GM21423 (cell line): ENCODE results near the gene NPHS1.
"Not testable (repeated sequence)": the region's sequence is repeated elsewhere in the genome, so short reads cannot be mapped to it uniquely, and the experiment has no call there.

Source experiments
- ATAC-seq: cut with Tn5 transposase; IDR thresholded peaks from one replicate; pipeline ENCODE4 v1.9.1; 2021; ENCODE audit warnings: mild to moderate bottlenecking, moderate library complexity; ENCODE audit not compliant: unreplicated experiment

Gene NPHS1

DNA sequence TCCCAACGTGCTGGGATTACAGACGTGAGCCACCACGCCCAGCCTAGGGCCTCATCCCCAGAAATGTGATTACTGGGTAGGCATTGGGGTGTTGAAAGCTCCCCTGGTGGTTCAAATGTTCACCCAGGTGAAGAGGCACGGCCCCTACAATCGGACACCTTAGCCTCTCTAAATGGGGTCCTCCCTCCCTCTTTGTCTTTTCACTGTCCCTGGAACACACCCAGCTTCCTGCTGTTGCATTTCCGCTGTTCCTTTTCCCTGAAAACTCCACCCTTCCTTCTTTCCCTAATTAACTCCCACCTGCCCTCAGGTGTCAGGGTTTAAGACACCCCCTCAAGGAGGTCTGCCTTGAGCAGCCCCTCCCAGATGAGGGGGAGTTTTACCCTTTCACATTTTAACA, 36.0 kb downstream of the NPHS1 start:
- ATAC-seq, result no peak

DNA sequence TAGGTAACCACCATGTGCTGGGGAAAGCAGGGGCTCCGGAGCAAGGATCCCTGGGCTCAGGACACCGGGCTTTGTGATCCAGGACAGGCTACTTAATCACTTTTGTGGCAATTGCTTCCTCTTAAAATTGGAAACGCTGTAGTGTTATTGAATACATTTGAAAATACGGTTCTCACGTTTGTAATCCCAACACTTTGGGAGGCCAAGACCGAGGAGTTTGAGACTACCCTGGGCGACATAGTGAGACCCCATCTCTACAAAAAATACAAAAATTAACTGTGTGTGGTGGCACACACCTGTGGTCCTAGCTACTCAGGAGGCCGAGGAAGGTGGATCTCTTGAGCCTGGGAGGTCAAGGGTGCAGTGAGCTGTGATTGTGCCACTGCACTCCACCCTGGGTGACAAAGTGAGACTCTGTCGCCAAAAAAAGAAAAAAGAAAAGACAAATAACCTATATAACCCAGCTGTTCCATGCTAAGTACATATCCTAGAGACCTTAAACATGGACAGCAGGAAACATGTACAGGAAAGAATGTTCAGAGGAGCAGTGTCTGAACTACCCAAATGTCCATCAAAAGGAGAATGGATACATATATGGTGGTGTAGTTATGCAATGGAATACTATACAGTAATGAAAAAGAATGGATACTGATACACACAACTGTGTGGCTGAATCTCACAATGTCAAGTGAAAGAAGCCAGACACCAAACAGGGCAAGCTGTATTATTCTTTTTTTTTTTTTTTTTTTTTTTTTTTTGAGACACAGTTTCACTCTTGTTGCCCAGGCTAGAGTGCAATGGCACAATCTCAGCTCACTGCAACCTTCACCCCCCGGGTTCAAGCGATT, 39.0 kb downstream of the NPHS1 start:
- no peak for ATAC-seq

DNA sequence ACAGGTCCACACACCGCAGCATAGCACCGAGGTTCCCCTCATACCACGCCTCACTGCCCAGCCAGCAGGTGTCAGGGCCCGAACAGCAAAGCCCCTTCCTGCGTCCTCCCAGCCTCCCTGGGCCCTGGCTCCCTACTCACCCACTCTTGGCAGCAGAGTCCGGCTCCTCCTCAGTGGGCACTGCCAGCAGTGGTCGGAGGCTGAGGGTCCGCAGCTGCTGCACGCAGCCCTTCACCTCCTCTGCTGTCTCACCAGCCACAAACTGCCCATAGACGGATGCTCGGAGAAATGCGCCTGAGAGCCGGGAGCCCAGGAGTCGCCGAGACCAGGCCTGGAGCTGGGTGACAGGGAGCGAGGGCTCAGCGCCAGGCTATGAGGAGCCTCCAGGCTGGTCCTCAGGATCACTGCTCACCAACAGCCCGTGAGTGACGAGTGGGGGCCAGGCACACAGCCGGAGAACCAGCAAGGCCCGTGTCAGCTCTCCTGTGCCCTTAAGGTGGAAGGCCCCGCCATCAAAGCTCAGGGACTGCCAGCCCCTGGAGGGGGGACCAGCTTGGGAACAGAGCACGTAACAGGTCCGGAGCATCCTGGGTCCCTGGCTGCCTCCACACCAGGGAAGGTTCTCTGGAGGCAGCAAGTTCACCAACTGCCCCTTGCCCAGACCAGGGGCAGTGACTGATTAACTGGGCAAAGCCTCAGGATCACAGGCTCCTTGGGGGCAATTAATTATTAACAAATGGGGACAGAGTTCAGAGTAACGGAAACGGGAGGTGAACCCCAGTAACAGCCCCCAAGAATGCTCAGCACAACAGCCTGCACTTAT, 39.9 kb downstream of the NPHS1 start, which contains the start of gene PRODH2:
Gene PRODH2, minus strand, starts transcription at position 626 of the 823 bp plus-strand sequence. Its CDS starts 40 bp downstream, at position 586.
- no peak for ATAC-seq

DNA sequence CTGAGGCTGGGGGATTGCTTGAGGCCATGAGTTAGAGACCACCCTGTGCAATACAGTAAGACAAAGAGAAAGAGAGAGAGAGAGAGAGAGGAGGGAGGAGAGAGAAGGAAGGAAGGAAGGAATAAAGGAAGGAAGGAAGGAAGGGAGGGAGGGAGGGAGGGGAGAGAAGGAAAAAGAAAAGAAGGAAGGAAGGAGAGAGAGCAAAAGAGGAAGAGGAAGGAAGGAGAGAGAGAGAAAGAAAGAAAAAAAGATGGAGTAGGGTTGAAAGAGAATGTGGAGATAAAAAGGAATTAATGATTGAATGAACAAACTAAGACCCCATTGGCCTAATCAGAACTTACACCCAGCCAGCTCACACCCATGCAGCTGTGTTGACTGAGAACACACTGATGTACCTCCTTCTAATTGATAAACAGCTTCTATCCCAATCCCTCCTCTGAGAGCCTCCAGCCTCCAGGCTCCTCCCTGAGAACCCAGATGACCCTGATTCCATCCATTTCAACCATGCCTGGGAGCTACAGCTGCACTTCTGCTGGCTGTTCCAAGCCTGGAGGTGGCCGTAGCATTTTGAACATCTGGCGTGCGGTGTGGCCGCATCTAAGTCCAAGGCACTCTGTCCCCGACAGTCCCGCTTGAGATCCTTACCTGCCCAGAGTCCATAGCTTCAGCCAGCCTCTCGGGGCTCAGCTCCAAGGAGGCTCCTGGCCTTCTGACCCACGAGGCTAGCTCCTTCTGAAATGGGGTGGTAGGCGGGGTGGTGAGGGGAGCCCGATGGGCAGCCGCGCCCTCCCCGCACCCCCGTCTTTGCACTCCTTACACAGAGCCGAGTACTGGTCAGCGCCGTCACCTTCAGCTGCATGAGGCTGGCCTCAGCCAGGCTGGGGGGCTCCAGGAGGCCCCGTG, 40.7 kb downstream of the NPHS1 start:
- ATAC-seq, result no peak

DNA sequence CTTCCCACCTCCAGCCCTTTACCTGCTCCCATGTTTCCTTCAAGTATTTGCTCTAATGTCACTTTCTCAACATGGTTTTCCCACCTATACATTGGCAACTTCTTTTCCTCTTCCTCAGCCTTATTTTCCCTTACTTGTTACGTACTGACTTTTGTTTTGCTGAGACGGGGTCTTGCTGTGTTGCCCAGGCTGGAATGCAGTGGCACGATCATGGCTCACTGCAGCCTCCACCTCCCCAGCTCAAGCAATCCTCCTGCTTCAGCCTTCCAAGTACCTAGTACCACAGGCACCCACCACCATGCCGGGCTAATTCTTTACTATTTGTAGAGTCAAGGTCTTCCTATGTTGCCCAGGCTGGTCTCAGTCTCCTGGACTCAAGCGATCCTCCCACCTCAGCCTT, 44.7 kb downstream of the NPHS1 start:
- ATAC-seq, result no peak

DNA sequence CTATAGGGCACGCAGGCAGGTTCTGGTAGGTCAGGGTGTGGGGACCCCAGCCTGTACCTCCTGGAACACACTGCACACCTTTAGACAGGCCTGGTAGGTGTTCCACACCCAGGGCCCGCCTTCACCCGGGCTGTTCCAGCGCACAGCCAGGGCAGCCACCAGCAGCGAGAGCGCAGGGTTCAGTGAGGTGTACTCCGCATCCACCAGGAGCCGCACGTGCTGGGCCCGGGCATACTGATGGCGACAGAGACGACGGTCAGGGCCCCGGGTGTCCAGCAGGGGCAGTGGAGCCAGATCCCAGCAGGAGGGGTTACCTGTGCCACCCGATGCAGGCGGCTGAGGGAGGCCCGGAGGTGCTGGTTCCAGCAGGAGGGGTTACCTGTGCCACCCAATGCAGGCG, 45.7 kb downstream of the NPHS1 start:
- no peak for ATAC-seq

DNA sequence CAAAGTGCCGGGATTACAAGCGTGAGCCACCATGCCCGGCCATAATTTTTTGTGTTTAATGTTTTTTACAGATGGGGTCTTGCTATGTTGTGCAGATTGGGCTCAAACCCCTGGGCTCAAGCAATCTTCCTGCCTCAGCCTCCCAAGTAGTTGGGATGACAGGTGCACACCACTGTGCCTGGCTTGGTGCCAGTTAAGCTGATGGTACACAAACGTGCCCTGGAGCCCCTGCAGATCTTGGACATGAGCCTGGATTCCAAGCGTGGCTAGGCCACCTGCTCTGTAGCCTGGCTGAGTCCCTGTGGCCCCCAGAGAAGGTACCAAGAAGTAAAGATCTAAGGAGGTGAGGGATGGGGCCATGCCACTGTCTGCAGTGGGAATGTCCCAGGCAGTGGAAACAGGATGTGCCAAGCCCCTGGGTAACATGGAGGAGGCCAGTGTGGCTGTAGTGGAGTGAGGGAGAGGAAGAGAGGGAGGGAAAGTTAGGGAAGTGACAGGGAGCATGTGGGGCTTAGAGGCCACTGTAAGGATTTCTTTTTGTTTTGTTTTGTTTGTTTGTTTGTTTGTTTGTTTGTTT, 46.7 kb downstream of the NPHS1 start:
- no peak for ATAC-seq

DNA sequence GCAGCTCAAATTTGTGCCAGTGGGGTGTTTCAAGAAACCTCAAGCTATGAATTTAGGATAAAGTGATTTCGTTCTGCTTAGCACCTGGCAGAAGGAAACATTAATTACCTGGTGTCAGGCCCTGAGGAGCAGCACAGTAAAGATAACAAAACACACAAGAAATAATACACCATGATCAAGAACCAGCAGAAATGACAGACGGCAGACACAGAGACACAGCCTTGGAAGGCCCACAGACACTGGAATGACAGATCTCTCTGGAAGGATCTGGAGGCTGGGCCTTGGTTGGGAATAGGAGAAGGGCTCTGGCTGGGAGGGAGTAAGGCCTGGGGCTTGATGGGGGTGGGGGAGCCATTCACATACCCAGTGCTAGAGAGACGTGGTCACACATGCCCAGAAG, 50.5 kb downstream of the NPHS1 start:
- ATAC-seq, result no peak

DNA sequence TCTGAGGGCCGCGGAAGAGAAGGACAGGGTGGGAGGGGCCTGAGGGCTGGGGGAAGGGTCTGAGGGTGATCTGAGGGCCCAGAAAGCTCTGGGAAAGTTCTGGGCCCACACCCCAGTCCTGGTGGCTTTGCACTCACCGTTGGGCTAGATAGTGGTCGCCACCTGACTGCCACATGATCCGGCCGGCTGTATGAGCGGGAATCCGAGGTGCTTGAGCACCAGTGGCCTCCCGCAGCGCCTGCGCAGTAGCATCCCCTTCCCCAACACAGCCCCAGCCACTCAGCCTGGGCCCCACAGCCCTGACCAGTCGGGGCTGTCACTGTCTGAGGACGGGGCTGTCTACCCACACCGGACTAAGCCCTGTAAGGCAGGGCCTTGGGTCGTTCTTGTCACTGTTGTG, 54.6 kb downstream of the NPHS1 start:
- no peak for ATAC-seq

DNA sequence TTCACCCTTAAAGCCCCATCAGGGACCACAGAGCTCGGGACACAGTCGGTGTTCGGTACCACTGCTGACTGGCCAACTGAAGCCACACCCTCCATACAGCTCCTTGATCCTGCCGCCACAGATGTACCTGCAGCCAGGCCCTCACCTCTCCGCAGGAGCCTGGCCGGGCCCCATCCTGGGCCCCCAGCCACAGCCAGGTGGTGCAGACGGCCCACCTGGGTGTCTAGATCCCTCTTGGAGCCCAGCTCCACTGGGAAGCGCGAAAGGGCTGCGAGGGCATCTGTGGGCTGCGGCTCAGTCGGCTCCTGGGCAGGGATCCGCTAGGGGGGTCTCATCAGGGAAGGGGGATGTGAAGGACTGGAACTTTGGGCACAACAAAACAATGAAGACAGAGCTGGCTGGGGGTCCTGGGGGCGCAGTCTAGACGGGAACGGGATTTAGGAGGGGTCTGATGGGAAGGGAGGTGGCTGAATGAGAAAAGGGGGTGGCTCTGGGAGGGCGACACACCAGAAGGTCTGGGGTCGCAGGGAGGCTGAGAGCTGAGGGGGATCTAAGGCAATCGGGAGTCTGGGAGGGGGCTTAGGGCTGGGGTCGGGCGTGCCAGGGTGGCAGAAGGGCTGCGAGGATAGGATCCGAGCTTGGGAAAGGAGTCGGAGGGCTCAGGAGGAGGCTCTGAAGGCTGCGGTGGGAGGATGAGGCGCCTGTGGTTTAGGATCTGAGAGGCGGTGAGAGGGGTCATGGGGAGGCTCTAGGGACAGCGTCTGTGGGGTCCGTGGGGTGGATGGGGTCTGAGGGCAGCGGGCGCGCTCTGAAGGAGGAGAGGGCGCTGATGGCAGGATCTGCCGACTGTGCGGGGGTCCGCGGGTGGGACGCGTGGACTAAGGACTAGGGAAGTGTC, 55.4 kb downstream of the NPHS1 start:
- no peak for ATAC-seq

DNA sequence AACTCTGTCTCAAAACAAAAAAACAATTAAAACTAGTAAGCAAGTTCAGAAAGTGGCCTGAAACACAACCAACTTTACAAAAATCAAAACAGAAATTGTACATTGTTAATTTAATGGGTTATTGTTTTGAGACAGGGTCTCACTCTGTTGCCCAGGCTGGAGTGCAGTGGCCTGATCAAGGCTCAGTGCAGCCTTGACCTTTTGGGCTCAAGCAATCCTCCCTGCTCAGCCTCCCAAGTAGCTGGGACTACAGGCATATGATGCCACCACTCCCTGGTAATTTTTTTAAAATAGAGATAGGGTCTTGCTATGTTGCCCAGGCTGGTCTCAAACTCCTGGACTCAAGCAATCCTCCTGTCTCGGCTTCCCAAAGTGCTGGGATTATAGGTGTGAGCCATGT, 56.7 kb downstream of the NPHS1 start:
- ATAC-seq, result not testable (repeated sequence)

DNA sequence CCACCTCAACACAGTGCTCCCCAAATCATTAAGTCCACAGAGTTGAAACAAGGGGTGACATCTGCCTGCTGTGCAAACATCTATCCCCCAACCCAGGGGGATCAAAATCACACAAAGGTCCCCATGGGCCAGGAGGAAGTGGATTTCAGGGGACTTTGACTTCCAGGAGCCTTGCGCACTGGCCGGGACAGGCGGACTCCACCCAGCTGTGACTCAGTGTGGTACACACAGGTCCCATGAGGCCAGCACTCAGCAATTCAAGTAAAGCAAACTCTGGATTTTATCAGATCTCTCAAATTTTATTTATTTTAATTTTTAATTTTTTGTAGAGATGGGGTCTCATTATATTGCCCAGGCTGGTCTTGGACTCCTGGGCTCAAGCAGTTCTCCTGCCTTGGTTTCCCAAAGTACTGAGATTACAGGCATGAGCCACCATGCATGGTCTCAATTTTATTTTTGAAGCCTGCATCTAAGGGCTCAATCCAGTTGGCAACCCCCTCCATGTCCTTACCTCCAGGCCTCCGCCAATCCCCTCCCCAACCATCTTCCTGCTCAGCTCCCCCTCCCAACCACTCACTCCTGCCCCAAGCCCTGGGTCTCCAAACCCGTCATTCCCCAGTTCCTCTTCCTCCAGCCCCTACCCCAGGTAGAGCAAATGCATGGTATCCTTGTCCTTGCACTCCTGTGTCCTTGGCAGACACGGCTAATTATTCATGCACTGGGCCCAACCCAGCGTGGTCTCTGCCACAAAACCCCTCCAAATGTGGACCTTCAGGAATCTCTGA, 58.7 kb downstream of the NPHS1 start:
- no peak for ATAC-seq

DNA sequence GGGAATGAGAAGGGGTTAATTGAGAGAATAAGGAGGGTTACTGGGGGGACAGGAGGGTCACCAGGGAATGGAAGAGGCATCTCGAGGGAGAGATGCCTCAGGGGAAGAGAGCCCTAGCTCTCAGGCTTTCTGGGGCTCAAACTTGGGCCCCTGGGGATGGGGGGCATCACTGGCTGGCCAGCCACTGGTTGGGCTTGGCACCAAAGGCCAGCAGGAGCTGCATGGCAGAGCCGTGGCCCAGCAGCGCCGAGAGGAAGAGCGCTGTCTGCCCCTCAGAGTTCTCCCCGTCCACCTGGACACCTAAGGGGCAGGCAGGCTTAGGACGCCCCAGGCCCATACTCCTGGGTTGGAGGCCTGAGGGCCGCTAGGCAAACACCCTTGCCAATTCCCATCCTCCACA, 59.4 kb downstream of the NPHS1 start:
- ATAC-seq, result no peak

DNA sequence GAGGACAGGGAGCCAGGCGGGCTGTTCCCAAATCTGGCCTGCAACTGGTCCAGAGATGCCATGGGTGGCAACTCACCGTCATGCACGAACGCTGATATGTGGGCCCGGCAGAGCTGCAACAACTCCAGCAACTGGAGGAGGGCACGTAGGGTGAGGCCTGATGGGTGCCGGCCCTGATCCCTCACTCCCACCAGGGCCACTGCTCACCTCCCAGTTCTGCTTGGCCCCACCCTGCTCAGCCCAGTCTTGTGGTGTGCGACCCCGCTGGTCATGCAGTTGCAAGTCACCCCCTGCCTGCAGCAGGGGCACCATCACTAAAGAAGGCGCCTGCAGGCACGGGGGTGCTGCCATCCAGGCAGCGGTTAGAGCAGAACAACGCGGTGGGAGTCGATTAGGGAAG, 60.0 kb downstream of the NPHS1 start:
- no peak for ATAC-seq

DNA sequence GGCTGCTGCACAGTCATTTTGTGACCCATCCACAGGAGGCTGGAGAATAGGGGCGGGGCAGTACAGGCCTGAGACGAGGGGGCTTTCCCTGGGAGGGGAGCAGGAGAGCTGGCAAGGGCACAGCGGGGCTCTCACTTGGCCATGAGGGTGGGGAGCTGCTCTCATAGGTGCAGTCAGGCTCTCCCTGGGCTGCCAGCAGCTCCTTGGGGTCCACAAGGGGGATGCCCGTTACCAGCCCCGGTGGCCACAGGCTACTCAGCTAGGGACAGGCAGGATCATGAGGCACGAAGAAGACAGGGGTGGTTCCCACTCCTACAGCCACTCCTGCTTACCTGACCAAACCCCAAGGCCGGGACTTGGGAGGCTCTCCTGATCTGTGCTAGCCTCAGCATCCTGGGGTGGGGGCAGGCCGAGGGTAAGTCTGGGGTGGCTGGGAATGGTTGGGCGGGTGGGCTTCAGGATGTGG, 60.5 kb downstream of the NPHS1 start:
- ATAC-seq, result no peak

DNA sequence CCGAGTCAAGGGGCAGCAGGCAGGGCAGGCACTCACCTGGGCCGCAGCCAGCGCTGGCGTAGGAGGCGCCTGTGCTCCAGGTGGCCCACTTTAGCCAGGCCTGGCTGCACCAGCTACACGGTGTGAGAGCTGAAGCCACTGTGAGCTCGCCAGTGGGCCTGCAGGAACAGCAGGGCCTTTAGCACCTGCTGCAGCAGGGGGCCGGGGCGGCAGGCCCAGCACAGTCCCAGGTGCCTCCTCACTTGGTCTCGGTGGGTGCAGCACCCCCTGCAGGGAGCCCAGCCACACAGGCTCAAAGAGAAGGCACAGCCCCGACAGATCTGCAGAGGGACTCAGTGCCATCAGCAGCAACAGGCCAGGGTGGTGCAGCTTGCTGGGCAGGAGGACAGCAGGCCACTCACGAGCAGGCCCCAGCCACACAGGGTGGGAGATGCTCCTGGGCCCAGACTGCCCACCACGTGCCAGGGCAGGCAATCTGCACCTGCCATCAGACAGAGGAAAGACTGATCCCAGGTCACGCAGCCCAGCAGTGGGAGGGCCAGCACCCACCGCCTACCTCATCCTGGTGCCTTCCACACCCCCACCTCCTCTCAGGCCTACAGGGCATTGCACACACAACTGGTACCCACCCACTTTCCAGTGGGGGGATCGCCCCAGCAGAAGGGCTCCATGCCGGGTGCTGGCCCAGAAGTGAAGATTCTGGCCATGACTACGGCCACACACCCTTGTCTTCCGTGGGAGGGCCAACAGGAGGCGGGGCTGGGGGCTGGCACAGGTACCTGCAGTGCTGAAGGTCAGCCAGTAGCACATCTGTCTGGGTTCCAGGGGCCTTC, 61.1 kb downstream of the NPHS1 start:
- ATAC-seq, result no peak

DNA sequence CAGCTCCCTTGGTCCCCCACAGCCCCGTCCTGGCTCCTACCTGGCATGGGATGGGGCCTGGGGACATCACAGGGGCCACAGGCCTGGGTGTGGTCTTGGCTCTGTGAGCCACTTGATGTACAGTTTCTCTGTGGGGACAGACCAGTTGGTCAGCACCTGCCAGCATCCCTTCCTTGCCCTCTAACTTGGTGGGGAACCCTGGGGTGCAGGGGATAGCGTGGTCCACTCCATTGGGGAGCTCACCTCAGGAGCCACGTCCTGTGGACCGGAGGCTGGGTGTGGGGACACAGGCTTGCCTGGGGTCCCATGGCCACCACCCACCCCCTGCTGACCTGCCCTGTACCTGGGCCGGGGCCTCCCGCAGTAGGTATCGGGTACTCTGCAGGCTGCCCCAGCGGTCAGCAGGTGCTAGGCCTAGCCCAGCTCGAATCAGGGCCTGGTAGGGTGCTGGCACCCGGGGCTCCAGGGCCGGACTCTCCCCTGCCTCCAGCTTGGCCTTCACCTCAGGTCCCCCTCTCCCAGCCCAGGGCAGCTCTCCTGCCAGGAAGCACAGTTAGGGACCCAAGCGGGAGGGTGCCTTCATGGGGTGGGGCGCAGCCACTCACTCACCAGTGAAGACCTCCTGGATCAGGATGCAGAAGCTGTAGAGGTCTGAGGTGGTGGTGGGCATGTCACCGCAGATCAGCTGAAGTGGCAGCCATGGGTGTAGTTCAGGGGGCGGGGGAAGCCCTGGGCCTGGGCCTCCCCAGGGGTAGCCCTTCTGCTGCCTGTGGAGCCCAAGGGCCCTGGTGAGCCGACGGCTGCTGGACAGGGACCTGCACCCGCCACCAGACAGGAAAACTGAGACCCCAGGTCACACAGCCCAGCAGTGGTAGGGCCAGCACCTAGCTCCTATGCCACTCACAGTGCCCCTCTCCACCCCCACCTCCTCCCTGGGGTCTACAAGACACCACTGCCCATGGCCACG, 62.0 kb downstream of the NPHS1 start:
- ATAC-seq, result no peak
